ENCODE measurements around the gene CUL4A.

Gene CUL4A

DNA sequence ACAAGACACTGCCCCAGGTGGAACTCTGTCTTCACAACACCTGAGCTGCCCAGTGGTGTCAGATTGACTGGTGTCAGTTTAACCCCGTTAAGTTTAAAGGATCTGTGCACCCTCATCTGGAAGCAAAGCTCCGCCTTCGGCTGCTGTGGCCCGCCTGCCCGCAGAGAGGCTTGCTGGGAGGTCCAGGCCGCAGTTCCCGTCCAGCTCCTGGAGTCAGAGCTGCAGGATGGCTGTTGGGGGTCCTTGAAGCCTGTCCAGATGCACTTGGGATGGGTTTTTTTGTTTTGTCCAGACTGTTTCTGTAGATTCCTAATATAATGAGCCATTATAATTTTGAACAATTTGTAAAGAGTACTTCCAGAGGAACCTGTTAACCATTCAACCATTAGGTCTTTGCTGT is 16.1 kb downstream of the CUL4A start:
- ChIA-PET POLR2A (interaction anchor here (0.5 kb wide), 1 partner anchor 1979 kb away, joined by 4 read pairs; no protein-coding TSS in a partner anchor), CTCF (interaction anchor here (0.9 to 1.6 kb wide), 3 partner anchors 13 to 192 kb away, joined by 4 to 6 read pairs (median 6); partner anchors contain the start of gene CUL4A)
- H3K4me3 ChIP-seq (ENCODE audit: low read depth, low read length), result no peak overlapping the region
- no peak for DNase-seq (ENCODE audit: low read depth, low spot score)
- TF ChIP-seq, protein P1, sequence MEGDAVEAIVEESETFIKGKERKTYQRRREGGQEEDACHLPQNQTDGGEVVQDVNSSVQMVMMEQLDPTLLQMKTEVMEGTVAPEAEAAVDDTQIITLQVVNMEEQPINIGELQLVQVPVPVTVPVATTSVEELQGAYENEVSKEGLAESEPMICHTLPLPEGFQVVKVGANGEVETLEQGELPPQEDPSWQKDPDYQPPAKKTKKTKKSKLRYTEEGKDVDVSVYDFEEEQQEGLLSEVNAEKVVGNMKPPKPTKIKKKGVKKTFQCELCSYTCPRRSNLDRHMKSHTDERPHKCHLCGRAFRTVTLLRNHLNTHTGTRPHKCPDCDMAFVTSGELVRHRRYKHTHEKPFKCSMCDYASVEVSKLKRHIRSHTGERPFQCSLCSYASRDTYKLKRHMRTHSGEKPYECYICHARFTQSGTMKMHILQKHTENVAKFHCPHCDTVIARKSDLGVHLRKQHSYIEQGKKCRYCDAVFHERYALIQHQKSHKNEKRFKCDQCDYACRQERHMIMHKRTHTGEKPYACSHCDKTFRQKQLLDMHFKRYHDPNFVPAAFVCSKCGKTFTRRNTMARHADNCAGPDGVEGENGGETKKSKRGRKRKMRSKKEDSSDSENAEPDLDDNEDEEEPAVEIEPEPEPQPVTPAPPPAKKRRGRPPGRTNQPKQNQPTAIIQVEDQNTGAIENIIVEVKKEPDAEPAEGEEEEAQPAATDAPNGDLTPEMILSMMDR (IDR thresholded peaks at IDR 0.05; ENCODE audit: insufficient read depth, low read length, missing control alignments), result no peak

DNA sequence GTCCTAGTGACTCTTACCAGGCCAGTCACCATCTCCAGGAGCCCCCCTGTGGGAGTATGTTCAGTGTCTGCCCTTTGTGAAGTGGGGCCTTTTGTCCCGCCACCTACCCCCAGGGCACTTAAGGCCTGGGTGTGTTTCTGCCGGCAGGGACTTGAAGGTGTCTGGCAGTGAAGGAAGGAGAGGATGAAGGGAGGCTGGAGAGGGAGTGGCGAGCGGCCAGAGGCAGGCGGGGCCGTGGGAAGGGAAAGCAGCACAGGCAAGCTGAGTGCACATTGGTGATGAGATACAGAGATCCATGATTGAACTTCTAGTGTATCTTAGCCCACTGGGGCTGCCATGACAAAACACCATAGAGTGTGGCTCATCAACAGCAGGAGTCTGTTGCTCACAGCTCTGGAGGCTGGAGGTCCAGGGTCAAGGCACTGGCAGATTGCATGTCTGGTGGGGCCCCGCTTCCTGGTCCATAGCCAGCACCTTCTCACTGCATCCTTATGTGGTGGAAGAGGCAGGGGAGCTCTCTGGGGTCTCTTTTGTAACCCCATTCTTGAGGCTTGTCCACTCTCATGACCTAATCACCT is 17.5 kb downstream of the CUL4A start:
- no peak overlapping the region for H3K4me3 ChIP-seq (ENCODE audit: low read depth, low read length)
- DNase-seq (ENCODE audit: low read depth, low spot score), result no peak
- TF ChIP-seq, protein P1 (IDR thresholded peaks at IDR 0.05; ENCODE audit: insufficient read depth, low read length, missing control alignments), result no peak
- ChIA-PET POLR2A (no interaction called here), CTCF (no interaction called here)

DNA sequence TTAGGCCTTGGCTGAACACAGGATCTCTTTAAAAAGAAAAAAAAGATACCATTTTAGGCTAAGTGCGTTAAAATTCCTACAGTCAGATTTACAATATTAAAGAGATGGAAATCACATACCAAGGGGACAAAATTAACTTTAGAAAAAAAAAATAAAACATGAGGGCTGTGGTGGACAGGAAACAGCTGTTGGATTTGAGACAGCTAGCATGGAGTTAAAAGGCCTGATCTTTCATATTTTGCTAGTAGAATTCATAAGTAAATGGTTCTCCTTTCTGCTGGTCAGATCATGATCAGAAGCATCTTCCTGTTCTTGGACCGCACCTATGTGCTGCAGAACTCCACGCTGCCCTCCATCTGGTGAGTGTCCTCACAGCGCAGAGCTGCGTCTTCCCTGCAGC is 19.7 kb downstream of the CUL4A start:
- ChIA-PET CTCF (interaction anchor here (0.5 to 1.6 kb wide), 3 partner anchors 12 to 45 kb away, joined by 3 read pairs; no protein-coding TSS in a partner anchor), POLR2A (interaction anchor here (0.6 kb wide), 1 partner anchor 240 kb away, joined by 3 read pairs; no protein-coding TSS in a partner anchor)
- DNase-seq (ENCODE audit: low read depth, low spot score), result no peak
- H3K4me3 ChIP-seq (ENCODE audit: low read depth, low read length), result no peak overlapping the region
- TF ChIP-seq, protein P1 (IDR thresholded peaks at IDR 0.05; ENCODE audit: insufficient read depth, low read length, missing control alignments), result no peak

DNA sequence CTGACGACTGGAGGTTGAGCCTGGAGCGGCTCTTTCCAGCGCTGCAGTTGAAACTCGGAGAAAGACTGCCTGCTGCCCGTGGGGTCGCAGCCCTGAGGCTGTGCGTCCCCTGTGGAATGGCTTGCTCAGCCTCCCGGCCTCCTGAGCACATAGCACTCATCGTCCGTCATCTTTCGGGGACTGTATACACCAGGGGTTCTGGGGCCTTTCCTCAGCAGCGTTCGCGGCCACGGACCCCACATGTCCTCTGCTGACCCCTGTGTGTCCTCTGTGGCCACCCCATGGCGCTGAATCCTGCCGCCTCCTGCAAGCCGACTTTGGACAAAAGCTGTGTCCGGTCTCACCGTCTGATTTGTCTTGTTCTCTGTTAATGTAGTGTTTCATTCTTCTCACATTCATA is 20.4 kb downstream of the CUL4A start:
- DNase-seq (ENCODE audit: low read depth, low spot score), result no peak
- ChIA-PET CTCF (interaction anchor here (0.5 kb wide), 1 partner anchor 12 kb away, joined by 3 read pairs; no protein-coding TSS in a partner anchor), POLR2A (no interaction called here)
- TF ChIP-seq, protein P1 (IDR thresholded peaks at IDR 0.05; ENCODE audit: insufficient read depth, low read length, missing control alignments), result no peak
- H3K4me3 ChIP-seq (ENCODE audit: low read depth, low read length), result no peak overlapping the region

DNA sequence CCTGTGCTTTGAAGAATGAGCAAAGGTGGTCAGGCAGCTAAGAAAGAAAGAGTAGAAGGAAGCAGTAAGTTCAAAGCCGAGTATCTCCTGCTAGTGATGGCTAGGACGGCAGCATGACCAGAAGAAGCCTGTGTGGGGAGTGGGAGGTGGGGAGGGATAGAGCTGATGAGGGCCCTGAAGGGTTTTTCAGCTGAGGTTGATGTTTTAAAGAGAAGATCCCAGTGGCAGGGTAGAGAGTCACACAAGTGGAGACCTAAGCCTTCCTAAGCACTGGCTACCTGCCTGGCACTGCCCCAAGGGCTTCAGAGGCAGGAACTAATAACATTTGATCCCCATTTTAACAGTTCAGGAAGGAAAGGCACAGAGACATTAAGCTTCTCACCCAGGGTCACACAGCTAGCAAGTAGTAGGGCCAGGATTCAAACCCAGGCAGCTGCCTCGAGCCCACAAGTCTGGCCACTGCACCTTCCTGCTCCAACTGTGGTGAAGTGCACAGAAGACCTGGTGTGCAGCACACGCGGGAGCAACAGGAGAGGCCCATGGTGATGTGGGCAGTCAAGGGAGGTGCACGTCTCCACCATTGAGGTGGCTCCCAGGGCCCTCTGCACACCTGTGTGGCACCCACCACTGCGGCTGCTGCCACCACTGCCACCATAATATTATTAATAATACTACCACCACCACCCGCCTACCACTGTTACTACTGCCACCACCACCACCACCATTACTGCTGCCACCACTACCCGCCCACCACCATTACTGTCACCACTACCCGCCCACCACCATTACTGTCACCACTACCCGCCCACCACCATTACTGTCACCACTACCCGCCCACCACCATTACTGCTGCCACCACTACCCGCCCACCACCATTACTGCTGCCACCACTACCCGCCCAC is 22.1 kb downstream of the CUL4A start:
- TF ChIP-seq, protein P1 (IDR thresholded peaks at IDR 0.05; ENCODE audit: insufficient read depth, low read length, missing control alignments), result no peak
- ChIA-PET POLR2A (interaction anchor here (0.7 kb wide), 1 partner anchor 122 kb away, joined by 3 read pairs; no protein-coding TSS in a partner anchor), CTCF (no interaction called here)
- DNase-seq (ENCODE audit: low read depth, low spot score), result no peak
- H3K4me3 ChIP-seq (ENCODE audit: low read depth, low read length), result no peak overlapping the region
